GM18867 (cell line): ENCODE measurements around the gene PLCG1.

Experiments used
- ATAC-seq: cut with Tn5 transposase; IDR thresholded peaks from one replicate; pipeline ENCODE4 v1.9.1; 2021; ENCODE audit warnings: mild to moderate bottlenecking, moderate library complexity; ENCODE audit not compliant: unreplicated experiment

Gene PLCG1

DNA sequence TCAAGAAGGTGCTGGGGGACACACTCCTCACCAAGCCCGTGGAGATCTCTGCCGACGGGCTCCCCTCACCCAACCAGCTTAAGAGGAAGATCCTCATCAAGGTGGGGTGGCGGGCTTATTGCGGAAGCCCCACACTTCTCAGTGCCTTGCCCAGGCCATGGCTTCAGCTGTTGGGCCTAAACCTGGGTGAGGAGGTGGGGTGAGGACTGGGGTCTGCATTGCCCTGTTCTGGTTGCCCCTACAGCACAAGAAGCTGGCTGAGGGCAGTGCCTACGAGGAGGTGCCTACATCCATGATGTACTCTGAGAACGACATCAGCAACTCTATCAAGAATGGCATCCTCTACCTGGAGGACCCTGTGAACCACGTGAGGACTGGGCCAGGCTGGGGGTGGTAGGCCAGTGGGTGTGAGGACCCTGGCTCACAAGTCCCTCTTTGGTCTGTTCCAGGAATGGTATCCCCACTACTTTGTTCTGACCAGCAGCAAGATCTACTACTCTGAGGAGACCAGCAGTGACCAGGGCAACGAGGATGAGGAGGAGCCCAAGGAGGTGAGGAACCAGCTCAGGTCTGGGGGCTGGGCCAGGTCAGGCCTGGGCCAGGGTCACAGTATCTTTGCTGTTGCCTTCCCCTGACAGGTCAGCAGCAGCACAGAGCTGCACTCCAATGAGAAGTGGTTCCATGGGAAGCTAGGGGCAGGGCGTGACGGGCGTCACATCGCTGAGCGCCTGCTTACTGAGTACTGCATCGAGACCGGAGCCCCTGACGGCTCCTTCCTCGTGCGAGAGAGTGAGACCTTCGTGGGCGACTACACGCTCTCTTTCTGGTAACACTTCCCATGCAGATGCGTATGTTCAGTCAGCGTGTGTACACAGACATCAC lies 27.9 kb downstream of the PLCG1 start:
- no peak for ATAC-seq

DNA sequence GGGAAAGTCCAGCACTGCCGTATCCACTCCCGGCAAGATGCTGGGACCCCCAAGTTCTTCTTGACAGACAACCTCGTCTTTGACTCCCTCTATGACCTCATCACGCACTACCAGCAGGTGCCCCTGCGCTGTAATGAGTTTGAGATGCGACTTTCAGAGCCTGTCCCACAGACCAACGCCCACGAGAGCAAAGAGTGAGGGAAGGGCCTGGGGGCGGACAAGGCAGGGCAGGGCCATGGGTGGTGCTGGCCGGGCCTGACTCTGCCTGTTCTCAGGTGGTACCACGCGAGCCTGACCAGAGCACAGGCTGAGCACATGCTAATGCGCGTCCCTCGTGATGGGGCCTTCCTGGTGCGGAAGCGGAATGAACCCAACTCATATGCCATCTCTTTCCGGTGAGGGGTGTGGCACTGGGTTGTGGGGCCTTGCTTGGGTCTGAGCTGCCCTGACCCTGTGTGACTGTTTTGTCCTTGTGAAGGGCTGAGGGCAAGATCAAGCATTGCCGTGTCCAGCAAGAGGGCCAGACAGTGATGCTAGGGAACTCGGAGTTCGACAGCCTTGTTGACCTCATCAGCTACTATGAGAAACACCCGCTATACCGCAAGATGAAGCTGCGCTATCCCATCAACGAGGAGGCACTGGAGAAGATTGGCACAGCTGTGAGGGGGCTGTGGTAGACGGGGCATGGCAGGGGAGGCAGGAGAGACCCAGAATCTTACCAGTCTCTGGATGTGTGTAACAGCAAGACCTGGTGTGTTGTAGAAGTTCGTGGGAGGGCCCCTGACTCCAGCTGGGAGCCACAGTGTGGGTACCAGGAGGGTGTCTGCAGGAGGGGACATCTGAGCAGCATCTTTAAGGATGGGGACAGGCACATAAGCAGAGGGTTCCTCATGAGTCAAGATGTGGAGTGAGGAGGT lies 29.1 kb downstream of the PLCG1 start:
- ATAC-seq = no peak

DNA sequence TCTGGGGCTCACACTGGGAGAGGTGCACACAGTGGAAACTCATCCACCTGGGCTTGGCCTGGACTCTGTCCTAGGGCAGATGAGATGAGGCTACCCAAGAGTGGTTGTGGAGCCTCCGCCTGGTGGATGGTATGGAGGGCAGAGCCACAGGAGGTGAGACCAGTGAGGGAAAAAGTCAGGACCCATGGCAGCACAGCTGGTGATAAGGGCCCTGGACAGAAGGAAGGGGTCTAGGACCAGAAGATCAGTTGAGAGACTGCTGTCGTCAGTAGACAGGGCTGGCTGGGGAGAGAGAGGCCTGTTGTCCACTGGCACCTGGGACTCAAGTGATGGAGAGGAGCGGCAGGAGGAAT lies 29.8 kb downstream of the PLCG1 start:
- no peak for ATAC-seq

DNA sequence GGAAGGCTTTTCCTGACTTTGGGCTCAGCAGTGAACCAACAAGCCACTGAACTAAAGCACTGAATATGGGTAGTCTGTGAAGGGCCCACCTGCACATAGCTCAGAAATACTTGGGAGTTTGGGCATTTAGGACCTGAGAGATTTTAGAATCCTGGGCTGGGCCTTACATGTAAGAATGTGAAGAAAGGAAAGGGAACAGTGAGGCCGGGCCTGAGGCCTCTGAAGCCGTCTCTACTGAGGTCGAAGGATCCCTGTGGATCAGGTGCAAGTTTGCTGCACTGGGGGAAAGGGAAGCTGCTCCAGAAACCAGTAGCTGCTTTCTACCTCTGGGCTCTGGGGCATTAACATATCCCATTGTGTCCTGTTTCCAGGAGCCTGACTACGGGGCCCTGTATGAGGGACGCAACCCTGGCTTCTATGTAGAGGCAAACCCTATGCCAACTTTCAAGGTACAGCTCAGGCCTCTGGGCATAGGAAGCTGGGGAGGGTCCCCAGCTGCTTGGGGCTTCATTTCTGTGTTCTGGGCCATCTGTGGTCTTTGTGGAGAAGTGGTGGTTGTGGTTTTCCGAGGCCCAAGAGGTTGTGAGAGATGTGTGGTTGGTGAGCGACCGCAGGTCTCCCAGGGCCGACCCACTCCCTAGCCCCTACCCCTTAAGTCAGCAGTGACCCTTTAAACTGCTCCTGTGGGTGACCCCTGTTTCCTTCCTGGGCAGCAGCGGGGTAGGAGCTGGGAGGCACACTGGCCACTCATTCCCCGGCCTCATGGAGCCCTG lies 30.3 kb downstream of the PLCG1 start:
- no peak for ATAC-seq

DNA sequence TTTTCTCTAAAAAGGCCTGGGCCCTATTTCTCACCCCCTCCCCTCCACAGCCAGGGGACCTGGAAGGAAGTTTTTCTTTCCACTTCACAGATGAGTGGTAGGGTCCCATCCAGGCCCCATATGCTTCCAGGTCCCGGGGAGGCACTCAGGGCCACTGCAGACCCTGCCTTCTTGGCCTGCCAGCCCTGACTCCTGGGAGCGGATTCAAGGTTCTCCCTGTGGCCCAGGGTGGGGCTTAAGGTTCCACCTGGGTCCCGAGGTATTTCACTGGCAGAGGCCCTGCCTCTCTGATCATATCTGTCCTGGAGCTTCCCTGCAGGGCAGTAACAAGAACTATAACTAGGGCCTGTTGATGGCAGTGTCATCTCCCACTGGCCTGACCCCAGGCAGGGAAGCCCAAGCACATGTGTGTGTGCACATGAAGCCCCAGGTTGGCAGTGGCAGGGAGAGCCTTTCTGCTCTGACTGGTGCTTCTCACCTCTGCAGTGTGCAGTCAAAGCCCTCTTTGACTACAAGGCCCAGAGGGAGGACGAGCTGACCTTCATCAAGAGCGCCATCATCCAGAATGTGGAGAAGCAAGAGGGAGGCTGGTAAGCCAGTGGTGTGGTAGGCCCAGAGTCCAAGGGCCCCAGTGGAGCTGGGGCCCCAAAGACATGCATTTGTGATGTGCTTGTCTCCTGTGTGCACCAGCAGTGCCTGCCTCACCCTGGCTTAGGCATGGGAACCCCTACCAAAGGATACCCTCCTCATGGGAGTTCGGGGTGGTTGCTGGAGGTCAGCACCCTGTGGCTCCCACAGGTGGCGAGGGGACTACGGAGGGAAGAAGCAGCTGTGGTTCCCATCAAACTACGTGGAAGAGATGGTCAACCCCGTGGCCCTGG lies 31.2 kb downstream of the PLCG1 start:
- ATAC-seq = no peak

DNA sequence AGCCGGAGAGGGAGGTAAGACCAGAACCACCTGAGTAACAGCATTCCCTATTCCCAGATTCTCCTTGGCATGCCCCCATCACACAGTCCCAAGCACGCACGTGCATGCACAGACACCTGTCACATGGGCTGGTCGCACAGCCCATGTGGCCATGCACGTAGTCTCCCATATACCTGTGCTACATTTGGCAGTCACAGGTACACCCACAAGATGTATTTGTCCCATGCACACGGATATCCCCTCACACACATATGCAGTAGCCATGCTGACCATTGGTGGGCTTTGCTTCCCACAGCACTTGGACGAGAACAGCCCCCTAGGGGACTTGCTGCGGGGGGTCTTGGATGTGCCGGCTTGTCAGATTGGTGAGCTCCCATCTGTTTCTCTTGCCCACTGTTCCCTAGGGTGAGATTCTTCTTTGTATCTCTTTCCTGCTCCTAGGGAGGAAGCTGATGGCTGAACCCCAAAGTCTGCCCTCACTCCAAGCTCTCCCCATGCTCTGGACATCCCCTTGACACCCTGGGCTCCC lies 31.9 kb downstream of the PLCG1 start:
- ATAC-seq = no peak

DNA sequence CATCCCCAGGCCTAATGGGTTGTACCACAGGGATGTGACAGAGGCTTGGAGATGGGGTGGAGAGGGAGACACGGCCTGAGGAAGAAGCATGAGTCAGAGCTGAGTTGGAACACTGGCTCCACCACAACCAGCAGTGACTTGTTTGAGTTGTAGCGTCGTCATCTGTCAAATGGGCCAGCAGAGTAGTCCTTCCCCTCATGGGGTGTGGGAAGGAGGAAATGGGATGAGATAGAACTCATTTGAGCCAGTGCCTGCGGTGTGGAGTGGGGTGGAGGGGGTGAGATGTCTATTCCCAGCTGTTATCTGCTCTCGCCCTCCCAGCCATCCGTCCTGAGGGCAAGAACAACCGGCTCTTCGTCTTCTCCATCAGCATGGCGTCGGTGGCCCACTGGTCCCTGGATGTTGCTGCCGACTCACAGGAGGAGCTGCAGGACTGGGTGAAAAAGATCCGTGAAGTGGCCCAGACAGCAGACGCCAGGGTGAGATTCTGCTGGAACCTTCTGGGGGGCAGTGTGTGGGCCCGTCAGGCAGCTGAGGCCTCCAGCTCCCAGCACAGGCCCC lies 32.5 kb downstream of the PLCG1 start:
- ATAC-seq = no peak

DNA sequence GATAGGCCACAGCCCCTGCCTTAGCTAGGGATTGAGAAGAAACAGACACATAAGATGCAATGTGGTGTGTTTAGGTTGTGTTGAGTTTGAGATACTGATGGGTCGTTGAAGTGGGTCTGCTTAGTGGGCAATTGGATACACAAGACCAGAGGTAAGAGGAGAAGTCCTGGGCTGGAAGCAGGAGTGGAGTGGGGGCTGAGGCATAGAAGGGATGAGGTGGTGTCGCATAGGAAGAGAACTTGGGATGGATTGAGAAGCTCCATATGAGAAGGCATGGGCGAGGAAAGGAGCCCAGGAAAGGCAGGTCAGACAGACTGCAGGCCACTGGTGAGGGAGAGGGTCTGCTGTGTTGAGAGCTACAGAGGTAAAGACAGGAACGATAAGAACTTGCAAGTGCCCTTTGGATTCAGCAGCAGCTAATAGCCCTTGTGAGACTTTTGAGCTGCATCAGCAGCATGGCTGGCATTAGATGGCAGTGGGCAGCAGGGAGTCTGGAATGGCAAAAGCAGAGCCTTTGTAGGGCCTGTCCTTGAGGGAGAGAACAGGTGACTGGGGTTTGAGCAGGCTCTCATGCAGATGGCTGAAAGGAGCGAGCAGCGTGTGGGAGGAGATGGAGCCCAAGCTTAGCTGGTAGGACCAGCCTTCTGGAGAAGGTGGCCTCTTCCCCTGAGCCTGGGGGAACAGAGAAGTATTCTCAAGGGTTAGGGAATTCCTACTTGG lies 33.2 kb downstream of the PLCG1 start:
- ATAC-seq = no peak

DNA sequence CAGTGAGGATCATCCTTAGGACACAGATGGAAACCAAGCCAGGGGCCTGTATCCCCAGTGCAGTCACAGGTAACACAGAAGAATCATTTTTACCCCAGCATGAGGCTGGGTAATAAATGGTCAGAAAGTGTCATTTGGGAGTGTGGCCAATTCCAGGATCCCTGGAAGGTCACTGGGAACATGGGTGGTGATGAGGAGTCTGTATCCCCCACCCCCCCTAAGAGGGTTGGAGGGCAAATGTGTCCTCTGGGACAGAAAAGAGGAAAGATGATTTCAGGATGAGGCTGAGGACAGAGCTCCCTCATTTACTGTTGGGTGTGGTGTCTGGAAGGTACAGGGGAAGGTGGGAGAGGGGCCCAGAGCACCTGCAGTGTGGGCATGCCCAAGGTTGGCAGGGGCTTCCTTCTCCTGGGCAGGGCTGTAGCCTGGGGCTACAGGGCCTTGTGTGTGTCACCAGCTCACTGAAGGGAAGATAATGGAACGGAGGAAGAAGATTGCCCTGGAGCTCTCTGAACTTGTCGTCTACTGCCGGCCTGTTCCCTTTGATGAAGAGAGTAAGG lies 34.5 kb downstream of the PLCG1 start:
- ATAC-seq = no peak

DNA sequence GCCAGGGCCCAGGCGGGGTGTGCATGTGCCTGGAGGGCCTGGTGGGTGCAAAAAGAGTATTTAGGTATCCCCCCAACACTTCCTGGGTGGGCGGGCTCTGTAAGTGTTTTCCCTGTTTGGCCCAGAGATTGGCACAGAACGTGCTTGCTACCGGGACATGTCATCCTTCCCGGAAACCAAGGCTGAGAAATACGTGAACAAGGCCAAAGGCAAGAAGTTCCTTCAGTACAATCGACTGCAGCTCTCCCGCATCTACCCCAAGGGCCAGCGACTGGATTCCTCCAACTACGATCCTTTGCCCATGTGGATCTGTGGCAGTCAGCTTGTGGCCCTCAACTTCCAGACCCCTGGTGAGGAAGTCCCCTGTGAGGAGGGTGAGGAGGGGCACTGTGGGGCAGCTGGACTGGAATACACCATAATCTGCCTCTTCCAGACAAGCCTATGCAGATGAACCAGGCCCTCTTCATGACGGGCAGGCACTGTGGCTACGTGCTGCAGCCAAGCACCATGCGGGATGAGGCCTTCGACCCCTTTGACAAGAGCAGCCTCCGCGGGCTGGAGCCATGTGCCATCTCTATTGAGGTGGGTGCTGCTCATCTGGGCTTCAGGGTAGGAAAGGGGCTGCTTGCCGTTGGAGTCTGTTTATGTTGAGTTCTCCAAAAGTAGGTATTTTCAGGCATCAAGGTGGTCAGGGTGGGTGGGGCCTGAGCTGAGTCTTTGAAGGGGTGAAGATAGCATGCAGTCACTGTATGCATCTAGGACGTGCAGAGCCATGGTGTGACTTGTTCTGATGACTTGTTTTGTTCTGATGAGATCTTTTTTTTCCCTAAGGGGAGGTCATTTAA lies 35.2 kb downstream of the PLCG1 start:
- ATAC-seq = peak; percentile 12

DNA sequence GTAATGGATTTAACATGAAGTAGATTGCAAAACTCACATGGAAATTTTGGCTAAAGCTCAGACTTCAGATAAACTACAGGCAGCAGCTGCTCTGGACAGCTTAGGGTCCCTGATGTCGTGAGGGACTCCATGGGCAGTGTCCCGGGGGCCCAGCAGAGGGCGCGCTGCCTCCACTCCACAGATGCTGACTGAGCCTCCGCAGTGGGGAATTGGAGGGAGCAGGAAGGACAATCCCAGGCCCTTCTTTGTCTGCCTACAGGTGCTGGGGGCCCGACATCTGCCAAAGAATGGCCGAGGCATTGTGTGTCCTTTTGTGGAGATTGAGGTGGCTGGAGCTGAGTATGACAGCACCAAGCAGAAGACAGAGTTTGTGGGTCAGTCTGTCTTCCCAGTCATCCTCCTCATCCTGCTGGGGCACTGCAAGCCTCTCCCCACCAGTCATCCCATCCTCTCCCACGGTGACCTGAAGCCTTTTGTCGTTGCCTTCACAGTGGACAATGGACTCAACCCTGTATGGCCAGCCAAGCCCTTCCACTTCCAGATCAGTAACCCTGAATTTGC lies 35.9 kb downstream of the PLCG1 start:
- peak; percentile 53 for ATAC-seq

DNA sequence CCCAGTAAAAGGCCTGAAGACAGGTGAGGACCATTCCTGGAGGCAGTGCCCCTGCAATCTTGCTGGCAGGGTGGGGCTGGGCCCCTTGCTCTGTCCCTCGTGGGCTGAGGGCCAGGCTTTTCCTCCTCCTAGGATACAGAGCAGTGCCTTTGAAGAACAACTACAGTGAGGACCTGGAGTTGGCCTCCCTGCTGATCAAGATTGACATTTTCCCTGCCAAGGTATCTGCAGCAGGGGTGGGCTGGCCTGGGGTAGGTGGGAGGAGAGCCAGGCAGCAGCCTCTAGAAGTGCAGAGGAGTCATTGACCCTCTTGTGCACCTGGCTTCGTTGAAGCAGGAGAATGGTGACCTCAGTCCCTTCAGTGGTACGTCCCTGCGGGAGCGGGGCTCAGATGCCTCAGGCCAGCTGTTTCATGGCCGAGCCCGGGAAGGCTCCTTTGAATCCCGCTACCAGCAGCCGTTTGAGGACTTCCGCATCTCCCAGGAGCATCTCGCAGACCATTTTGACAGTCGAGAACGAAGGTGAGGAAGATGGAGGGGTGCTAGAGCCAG lies 36.5 kb downstream of the PLCG1 start:
- no peak for ATAC-seq

DNA sequence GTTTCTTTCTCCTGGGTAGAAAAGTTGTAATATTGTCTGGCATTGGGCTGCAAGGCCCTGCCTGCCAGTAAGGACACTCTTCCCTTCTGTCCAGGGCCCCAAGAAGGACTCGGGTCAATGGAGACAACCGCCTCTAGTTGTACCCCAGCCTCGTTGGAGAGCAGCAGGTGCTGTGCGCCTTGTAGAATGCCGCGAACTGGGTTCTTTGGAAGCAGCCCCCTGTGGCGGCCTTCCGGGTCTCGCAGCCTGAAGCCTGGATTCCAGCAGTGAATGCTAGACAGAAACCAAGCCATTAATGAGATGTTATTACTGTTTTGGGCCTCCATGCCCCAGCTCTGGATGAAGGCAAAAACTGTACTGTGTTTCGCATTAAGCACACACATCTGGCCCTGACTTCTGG lies 37.0 kb downstream of the PLCG1 start:
- no peak for ATAC-seq

DNA sequence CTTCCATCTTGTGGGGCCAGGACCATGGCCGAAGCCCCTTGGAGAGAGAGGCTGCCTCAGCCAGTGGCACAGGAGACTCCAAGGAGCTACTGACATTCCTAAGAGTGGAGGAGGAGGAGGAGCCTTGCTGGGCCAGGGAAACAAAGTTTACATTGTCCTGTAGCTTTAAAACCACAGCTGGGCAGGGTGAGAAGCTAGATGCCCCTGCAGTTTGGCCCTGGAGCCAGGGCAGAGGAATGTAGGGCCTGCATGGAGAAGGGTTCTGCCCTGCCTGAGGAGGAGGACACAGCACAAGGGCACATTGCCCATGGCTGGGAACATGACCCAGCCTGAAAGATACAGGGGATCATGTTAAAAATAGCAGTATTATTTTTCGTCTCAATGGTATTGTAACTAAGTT lies 37.4 kb downstream of the PLCG1 start:
- ATAC-seq = no peak

DNA sequence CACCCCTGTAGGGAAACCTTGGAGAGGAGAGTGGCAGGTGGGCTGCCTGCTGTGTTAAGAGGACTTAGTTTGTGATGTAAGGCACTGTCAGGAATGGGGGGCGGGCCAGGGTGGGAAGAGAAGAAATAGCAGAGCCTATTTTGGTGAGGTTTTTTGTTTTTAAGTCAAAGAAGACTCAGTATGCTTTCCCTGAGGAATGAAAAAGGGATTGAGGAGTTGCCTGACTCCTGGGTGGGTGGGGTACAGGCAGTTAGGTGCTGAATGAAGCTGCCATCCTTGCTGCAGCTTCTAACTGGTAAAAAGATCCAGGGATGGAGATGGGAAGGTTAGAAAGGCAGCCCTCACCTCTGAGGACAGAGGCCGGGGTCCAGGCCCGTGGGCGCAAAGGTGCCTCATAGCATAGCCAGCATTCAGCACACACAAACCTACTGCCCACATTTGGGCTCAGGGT lies 37.9 kb downstream of the PLCG1 start:
- ATAC-seq = no peak

DNA sequence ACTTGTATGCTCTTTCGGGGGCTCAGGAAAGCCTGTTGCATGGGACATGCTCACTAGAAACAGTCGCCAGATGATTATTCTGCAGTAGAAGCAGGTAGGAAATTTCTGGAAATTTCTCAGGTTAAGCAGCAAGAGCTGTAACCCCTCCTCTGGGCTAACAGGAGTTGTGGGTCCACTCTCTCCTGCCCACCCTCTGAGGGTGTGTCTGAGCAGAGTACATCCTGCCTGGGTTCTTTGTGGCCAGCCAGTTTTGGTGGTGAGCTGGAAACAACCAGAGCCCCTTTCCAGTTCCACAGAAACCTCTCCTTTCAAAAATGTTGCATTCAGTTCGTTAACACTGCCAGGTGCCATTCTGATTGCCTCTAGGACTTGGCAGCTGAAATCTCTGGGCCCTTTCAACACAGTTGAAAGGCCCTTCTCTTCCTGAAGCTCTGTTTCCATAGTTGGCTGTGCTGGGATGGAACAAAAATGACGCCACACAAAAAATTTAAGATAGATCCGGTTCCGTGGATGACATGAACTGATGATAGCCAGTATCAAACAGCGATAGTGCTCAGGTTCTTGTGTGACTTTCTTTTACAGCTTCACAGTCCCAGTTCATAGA lies 38.5 kb downstream of the PLCG1 start:
- no peak for ATAC-seq
